Cardiac muscle cell (in vitro differentiated cells and primary cell): ENCODE results near the gene DENND5B. TPM values are rescaled to one million over a fixed set of nuclear protein-coding genes. Genes with fewer than 3 reads are reported as not detected.

Source experiments
- DNase-seq, 2 donors: peaks; one replicate each; pipeline versions ENCODE4 v3.0.0 to v3.0.0-alpha.2; 2010 to 2017; ENCODE audit warnings: low read depth in 1 of 2, low spot score in 1 of 2
- H3K27ac ChIP-seq: fragments of 200-600 bp; sonication (generic); 2 replicates; pipeline ENCODE4 v1.5.1; 2016
- H3K27me3 ChIP-seq: fragments of 200-600 bp; sonication (generic); 2 replicates; pipeline ENCODE4 v1.6.0; 2016; ENCODE audit warnings: control low read depth
- H3K36me3 ChIP-seq: fragments of 200-600 bp; sonication (generic); 2 replicates; pipeline ENCODE4 v1.5.1; 2016; ENCODE audit warnings: control low read depth
- H3K4me1 ChIP-seq: fragments of 200-600 bp; sonication (generic); 2 replicates; pipeline ENCODE4 v1.8.1; 2017; ENCODE audit warnings: low read depth, mild to moderate bottlenecking, mixed run types
- H3K4me3 ChIP-seq: fragments of 200-600 bp; sonication (generic); 2 replicates; pipeline ENCODE4 v1.5.1; 2016; ENCODE audit warnings: mild to moderate bottlenecking
- H3K9me3 ChIP-seq: fragments of 200-600 bp; sonication (generic); 2 replicates; pipeline ENCODE4 v1.5.1; 2017; ENCODE audit warnings: low read depth, mild to moderate bottlenecking, control low read depth
- polyA plus RNA-seq: library from polyadenylated mRNA; unstranded; fragments of >200 nt; fragmentation: Nextera tagmentation; extraction: Ambion mirVana; gene quantifications from 2 replicates; pipeline ENCODE4 v1.2.1, GENCODE V29; 2016
- total RNA-seq: library from RNA; depleted of rRNA; stranded (reverse); fragments of >200 nt; gene quantifications from 2 replicates; pipeline ENCODE4 v1.2.3, GENCODE V29; 2016
- TF ChIP-seq, protein P1 (sequence below): IDR thresholded peaks from 2 replicates; pipeline ENCODE4 v1.5.1; 2012; ENCODE audit warnings: low read depth, mild to moderate bottlenecking, low read length

DENND5B gene
- total and polyA plus RNA-seq, 2 experiments from 2014 or later: 40.4 to 121 TPM

DNA sequence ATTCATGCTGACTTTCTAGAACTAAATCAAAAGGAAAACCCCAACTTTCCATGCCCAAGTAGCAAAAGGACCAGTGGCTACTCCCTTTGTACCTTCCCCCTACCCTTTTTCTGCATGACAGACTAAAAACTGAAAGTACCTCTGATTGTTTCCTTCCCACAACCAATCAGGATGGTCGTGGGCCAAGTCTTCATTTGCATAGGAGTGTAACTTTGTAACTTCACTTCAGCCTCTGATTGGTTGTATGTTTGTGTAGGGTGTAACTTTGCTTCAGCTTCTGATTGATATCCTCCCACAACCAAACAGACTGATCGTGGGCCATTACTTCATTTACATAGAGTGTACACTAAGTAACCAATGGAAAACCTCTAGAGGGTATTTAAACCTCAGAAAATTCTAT lies 96.5 kb downstream of the DENND5B start:
- no peak overlapping the region for H3K4me3 ChIP-seq
- no peaks in the 10 kb centered on the region for H3K27me3 ChIP-seq
- peaks cover 23% of the 10 kb centered on the region for H3K4me1 ChIP-seq
- TF ChIP-seq, protein P1, sequence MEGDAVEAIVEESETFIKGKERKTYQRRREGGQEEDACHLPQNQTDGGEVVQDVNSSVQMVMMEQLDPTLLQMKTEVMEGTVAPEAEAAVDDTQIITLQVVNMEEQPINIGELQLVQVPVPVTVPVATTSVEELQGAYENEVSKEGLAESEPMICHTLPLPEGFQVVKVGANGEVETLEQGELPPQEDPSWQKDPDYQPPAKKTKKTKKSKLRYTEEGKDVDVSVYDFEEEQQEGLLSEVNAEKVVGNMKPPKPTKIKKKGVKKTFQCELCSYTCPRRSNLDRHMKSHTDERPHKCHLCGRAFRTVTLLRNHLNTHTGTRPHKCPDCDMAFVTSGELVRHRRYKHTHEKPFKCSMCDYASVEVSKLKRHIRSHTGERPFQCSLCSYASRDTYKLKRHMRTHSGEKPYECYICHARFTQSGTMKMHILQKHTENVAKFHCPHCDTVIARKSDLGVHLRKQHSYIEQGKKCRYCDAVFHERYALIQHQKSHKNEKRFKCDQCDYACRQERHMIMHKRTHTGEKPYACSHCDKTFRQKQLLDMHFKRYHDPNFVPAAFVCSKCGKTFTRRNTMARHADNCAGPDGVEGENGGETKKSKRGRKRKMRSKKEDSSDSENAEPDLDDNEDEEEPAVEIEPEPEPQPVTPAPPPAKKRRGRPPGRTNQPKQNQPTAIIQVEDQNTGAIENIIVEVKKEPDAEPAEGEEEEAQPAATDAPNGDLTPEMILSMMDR: no peak
- H3K36me3 ChIP-seq: peaks cover 34% of the 10 kb centered on the region
- peak overlapping the region; percentile 3 for H3K27ac ChIP-seq
- no peak for DNase-seq
- H3K9me3 ChIP-seq: no peaks in the 10 kb centered on the region

DNA sequence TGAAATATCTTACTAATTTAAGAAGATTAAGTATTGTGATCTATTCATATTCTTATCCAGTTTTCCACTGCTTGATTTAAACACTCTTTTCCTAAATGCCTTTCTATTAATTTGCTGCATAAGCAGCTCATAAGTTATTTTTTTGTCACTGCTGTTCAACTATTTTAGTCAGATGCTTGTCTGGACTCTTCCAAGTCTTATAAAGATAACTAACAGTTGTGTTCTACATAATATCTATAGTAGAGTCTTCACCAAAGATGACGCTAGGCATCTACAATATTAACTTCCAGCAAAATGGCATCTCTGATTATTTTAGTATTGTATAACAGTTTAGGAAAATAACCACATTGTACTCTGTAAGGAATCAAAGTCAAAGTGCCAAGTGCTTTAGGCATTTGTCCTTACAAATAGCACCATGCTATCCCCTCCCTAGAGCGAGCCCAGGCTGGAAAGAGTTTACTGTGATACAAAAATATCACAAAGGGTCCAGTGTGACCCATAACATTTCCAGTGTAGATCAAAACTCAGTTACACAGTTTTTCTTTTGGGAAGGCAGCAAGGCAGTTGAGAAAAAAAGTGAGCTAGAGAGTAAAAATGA lies 98.2 kb downstream of the DENND5B start:
- TF ChIP-seq, protein P1: no peak
- H3K27ac ChIP-seq: peak overlapping the region; percentile 62
- H3K4me1 ChIP-seq: peaks cover 11% of the 10 kb centered on the region
- H3K27me3 ChIP-seq: no peaks in the 10 kb centered on the region
- H3K36me3 ChIP-seq: peaks cover 38% of the 10 kb centered on the region
- H3K9me3 ChIP-seq: no peaks in the 10 kb centered on the region
- no peak for DNase-seq
- no peak overlapping the region for H3K4me3 ChIP-seq

DNA sequence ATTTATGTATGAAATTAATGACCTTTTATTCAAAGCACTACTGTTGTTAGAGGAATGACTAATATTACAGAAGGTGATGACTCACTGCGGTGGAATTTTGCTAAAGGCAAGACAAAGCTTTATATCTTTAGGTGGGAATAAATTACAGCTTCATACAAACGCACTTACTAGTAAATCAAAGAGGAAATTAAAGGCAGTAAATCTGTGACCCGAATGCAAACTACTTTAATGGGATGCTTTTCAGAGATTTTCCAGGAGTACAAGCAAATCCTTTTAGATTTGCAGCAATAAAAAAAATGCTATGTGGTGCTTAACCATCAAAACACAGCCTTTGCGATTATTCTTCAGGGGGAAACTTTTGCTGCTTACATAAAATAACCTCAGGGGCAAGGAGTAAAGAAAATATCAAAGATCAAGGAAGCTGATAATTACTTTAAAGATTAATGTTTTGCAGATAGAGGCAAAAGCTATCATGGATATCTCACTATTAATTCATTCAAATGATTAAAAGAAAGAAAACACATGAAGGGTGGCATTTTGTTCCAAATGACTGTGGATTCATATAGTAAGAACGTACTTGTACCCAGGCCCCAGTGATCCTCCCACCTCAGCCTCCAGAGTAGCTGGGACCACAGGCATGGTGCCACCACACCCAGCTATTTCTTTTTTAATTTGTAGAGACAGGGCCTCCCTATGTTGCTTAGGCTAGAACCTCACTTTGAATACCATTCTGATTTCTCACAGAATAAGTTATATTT lies 98.9 kb downstream of the DENND5B start:
- TF ChIP-seq, protein P1: no peak
- Histone ChIP-seq H3K9me3 (no peaks in the 10 kb centered on the region), H3K27ac (peak overlapping the region; percentile 62), H3K4me3 (no peak overlapping the region), H3K36me3 (peaks cover 38% of the 10 kb centered on the region), H3K27me3 (no peaks in the 10 kb centered on the region), H3K4me1 (peaks cover 7% of the 10 kb centered on the region)
- DNase-seq: peak in 1 of 2 donors; percentile 83

DNA sequence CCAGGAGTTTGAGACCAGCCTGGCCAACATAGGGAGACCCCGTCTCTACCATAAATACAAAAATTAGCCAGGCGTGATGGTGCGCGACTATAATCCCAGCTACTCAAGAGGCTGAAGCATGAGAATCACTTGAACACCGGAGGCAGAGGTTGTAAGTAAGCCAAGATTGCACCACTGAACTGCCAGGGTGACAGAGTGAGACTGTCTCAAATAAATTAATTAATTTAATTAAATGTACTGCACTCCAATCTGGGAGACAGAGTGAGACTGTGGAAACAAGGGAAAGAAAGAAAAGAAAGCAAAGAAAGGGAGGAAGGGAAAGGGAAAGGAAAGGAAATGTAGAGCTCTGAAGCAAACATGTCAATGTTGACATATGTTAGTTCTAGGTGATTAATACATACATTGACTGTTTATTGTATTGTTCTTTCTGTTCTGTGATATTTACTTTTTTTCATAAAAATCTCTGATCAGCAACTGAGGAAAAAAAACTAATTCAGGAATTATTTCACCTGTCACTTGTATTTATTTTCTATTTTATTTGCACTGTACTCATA lies 99.6 kb downstream of the DENND5B start:
- H3K9me3 ChIP-seq: no peaks in the 10 kb centered on the region
- H3K27ac ChIP-seq: peak overlapping the region; percentile 62
- no peak overlapping the region for H3K4me3 ChIP-seq
- peaks cover 11% of the 10 kb centered on the region for H3K4me1 ChIP-seq
- no peaks in the 10 kb centered on the region for H3K27me3 ChIP-seq
- peaks cover 42% of the 10 kb centered on the region for H3K36me3 ChIP-seq
- DNase-seq: no peak
- TF ChIP-seq, protein P1: no peak

DNA sequence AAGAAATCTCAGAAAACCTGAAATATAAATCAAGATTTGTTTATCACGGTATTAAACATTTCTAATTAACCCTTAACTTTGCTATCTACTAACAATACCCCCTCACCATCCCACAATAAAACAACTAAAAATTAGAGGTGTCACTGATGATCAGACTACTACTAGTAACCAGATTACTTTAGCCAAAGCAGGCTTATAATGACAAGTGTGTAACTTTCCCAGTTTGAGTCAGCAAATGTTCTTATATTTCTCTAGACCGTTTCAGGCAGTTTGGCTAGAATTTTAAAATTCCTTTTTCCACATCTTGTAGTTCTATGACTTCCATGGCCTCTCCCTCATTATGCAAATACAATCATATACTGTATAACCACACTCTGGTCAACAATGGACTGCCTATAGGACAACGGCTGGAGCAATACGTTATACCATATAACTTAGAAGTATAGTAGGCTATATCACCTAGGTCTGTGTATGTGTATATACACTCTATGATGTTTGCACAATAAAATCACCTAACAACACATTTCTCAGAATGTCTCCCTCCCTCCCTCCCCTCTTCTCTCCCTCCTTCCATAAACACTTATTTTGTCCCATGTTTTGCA lies 102.1 kb downstream of the DENND5B start:
- H3K4me1 ChIP-seq: peaks cover 24% of the 10 kb centered on the region
- peaks cover 36% of the 10 kb centered on the region for H3K36me3 ChIP-seq

More for the DNA sequence above, 102.1 kb downstream of the DENND5B start:
- Histone ChIP-seq H3K27ac (no peak overlapping the region), H3K4me3 (no peak overlapping the region), H3K9me3 (no peaks in the 10 kb centered on the region), H3K27me3 (no peaks in the 10 kb centered on the region)
- TF ChIP-seq, protein P1: no peak
- DNase-seq: no peak
